AG09309 (cell line): ENCODE results near the gene ZCCHC3.

Experiments
- DNase-seq: peaks from one replicate; pipeline ENCODE4 v3.0.0-alpha.2; 2010; ENCODE audit warnings: low read depth
- H3K4me3 ChIP-seq: 2 replicates; pipeline ENCODE4 v1.5.1; 2011; ENCODE audit warnings: mild to moderate bottlenecking, low read depth, low read length, moderate library complexity; ENCODE audit not compliant: control insufficient read depth
- TF ChIP-seq, protein P1 (sequence below): IDR thresholded peaks from 2 replicates; pipeline ENCODE4 v1.5.1; 2011; ENCODE audit warnings: mild to moderate bottlenecking, low read depth, low read length, inconsistent platforms; ENCODE audit not compliant: insufficient read depth, control insufficient read depth; ENCODE audit errors: missing control alignments

Gene ZCCHC3

DNA sequence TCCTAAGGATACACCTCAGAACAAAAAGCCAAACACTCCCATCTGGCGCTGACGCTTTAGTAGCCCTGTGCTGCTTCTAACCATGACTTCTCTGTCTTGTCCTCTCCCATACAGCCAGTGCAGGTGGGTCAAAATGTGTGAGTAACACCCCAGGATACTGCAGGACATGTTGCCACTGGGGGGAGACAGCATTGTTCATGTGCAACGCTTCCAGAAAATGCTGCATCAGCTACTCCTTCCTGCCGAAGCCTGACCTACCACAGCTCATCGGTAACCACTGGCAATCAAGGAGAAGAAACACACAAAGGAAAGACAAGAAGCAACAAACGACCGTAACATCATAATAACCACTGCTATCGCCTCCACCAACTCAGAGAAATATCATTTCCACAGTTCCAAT is 38.4 kb upstream of the ZCCHC3 start:
- no peak for DNase-seq
- TF ChIP-seq, protein P1, sequence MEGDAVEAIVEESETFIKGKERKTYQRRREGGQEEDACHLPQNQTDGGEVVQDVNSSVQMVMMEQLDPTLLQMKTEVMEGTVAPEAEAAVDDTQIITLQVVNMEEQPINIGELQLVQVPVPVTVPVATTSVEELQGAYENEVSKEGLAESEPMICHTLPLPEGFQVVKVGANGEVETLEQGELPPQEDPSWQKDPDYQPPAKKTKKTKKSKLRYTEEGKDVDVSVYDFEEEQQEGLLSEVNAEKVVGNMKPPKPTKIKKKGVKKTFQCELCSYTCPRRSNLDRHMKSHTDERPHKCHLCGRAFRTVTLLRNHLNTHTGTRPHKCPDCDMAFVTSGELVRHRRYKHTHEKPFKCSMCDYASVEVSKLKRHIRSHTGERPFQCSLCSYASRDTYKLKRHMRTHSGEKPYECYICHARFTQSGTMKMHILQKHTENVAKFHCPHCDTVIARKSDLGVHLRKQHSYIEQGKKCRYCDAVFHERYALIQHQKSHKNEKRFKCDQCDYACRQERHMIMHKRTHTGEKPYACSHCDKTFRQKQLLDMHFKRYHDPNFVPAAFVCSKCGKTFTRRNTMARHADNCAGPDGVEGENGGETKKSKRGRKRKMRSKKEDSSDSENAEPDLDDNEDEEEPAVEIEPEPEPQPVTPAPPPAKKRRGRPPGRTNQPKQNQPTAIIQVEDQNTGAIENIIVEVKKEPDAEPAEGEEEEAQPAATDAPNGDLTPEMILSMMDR: peak; percentile 37
- no peak overlapping the region for H3K4me3 ChIP-seq

DNA sequence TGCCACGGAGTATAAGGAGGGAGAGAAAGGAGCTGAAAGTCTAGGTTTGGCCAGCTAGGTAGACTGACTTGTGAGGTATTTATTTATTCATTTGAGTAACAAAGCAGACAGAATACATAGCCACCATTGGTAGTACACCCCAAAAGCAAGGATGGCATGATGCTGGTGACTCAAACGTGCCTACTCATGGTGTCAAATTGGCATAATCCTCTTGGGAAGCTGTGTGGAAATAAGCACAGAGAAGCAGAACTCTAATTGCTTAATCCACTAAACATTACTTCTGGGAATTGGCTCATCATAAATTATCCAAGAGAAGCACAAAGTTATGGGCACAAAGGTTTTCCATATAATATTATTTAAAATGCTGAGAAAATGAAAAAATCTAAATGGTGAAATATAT is 37.4 kb upstream of the ZCCHC3 start:
- DNase-seq: no peak
- TF ChIP-seq, protein P1: no peak
- H3K4me3 ChIP-seq: no peak overlapping the region

DNA sequence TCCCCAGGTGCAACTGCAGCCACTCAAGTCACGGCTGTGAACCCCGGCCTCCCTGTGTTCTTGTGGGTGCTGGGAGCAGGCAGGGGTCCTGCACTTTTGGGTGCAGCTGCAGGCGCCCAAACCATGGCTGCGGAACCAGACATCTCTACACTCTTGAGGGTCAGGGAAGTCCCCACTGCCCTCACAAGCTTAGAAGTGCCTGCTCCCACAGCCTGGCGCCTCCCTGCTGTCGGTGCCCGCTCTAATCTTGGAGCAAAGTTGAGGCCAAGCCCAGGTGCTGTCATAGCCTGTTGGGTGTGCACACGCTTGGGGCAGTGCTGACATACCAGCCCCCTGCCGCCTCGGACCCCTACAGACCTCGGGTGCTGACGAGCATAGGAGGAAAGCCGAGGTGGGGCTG is 33.7 kb upstream of the ZCCHC3 start:
- no peak for DNase-seq

DNA sequence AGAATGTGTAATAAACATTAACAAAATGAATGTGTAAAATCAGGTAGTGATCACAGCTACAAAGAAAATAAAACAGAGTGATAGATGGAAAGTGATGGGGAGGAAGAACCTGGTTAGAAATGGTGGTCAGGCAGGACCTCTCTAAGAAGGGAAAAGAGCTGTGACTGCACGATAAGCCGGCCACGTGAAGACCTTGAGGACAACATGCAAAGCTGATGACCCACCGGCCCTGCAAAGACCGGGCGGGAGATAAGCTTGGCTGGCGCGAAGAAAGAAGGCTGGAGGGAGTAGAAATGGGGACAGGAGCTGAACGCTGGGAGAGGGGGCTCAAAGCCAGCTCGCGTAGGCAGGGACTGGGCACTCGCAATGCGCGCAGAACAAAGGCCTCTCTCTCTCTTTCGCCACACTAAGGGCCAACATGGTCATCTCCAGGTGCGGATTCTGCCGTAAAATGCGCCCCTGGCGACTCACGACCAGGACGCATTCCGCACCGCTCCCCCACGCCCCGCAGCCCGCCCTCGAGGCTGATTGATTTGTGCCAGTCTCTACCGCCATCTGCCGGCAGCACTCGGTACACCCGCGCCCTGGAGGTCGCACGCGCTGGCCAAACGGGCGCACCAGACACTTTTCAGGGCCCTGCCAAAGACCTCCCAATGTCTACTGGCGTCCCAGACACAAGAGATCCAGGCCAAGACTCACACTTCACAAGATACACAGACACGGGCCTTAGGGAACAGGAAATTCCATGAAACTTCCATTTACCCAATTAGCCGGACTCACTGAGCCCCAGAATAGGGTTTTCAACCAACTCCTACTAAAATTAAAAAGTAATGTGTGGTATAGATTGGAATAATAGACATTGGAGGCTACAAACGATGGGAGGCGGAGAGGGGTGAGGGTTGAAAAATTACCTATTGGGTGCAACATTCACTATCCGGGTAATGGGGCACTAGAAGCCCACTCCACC is 30.5 kb upstream of the ZCCHC3 start:
- H3K4me3 ChIP-seq: peak overlapping the region; percentile 54
- DNase-seq: peak; percentile 3
- TF ChIP-seq, protein P1: peak; percentile 98

More for the DNA sequence above, 33.7 kb upstream of the ZCCHC3 start:
- TF ChIP-seq, protein P1: no peak
- H3K4me3 ChIP-seq: no peak overlapping the region

DNA sequence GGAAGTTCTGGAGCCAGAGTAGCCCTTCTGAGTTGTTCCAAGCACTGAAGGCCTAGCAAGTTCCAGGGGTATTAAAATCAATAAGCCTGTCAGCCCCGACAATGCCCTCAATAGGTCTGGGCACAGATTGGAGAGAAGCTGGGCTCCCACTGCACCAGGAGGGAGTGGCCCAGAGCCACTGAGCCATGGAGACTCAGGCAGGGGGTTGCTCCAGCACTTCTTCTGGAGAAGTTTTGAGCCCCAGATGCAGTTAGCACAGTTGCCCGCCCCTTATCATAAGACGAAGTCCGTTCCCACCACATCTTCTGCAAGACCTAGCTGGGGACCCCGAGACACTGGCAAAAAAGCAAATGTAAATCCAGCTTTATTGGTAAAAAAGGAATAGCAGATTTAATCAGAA is 26.9 kb upstream of the ZCCHC3 start:
- TF ChIP-seq, protein P1: no peak
- no peak for DNase-seq
- H3K4me3 ChIP-seq: no peak overlapping the region

DNA sequence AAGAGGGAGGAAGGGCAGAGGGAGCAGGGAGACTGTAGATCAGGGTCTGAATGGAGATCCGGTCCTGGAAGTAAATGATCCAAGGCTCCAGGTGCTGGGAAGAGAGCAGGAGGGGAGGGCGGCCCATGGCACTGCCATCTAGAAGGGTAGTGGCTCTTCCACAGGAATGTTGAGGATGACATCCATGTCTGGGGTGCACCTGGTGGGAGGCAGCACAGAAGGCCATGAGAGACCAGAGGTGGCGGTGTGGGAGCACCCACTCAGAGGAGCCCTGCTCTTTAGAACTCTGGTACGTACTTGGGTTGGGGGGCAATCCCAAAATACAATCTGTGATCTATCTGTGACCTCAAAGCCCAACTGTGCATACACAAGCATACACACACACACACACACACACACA is 26.3 kb upstream of the ZCCHC3 start:
- H3K4me3 ChIP-seq: no peak overlapping the region
- TF ChIP-seq, protein P1: no peak
- no peak for DNase-seq

DNA sequence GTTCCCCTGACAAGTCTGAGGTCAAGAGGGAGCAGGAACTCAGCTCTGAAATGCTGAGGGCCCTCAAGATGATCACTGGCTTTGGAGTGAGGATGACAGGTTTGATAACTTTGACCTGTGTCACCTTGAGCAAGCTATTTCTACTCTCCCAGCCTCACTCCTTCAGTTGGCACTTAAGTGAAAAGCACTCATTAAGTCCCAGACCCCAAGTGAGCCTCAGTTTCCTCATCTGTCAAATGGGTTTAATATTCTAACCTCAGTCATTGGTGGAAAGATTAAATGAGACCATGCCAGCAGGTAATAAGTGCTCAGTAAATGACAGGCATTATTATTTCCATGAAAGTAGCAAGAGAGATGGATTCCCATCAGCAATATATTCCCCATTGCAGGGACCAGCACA is 25.8 kb upstream of the ZCCHC3 start:
- DNase-seq: no peak
- H3K4me3 ChIP-seq: no peak overlapping the region
- TF ChIP-seq, protein P1: no peak
